DMS 273 (cell line): ENCODE results near the gene STK17B.

Experiments
- DNase-seq: peaks from one replicate; lab custom pipeline; 2025; ENCODE audit not compliant: unreplicated experiment; lab: John Stamatoyannopoulos, UW

STK17B gene

DNA sequence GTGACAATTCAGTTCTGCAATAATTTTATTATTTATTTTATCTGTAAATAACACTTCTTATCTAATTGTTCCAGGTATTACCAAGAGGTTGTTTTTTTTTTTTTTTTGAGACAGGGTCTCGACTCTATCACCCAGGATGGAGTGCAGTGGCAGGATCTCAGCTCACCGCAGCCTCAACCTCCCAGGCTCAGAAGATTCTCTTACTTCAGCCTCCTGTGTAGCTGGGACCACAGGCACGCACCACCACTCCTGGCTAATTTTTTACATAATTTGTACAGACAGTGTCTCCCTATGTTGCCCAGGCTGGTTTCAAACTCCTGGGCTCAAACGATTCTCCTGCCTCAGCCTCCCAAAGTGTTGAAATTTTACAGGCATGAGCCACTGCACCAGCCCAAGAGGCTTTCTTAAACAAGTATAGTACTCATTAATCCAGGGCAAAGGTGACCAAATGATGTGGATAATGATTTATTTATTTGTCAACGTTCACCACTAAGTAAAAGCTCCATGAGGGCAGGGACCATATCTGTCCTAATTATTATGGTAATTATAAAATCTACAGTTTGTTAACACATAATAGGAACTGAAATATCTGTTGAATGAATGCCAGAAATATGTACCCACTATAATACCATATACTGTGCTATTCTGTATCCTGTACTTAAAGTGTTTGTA lies 12.0 kb downstream of the STK17B start:
- no peak for DNase-seq

GRCh38 chr2:196155575-196155974 lies 15.8 kb downstream of the STK17B start:
- DNase-seq = no peak

GRCh38 chr2:196153480-196153879 lies 17.9 kb downstream of the STK17B start:
- DNase-seq = no peak

DNA sequence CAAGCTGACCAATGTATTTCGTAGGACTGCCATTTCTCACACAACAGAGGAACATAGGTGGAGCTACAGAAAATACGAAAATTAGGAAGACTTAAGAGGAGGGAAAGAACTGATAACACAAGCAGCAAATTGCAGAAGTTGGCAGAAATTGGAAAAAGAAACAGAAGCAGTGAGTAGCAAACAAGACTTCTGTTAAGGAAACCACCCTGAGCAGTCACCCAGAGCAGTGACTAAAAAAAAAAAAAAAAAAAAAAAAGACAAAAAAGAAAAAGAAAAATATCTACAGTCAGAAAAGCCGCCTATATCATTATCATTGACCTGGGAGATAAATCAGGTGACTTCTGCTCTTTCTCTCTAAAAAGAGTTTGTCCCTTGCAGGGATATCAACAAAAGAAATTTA lies 21.4 kb downstream of the STK17B start:
- no peak for DNase-seq

- DNase-seq = no peak
Observed at GRCh38 chr2:196148736-196149135, 22.6 kb downstream of the STK17B start.

DNA sequence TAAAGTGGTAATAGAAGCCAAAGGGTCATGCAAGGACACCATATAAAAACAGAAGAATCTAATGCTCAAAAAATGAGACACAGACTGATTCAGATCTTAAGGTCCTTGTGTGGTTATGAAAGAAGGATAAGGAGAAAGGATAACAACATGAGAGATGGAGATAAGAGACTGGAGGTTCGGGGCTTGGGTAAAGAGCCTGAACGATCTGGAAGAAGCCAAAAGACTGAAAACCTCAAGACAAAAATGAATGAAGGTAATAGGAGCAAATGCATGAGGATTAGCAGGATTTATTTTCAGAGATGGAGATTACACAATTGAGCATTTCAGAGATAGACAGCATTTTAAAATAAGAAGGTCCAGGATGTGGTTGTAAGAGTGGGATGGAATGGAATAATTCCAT lies 26.1 kb downstream of the STK17B start:
- no peak for DNase-seq

DNA sequence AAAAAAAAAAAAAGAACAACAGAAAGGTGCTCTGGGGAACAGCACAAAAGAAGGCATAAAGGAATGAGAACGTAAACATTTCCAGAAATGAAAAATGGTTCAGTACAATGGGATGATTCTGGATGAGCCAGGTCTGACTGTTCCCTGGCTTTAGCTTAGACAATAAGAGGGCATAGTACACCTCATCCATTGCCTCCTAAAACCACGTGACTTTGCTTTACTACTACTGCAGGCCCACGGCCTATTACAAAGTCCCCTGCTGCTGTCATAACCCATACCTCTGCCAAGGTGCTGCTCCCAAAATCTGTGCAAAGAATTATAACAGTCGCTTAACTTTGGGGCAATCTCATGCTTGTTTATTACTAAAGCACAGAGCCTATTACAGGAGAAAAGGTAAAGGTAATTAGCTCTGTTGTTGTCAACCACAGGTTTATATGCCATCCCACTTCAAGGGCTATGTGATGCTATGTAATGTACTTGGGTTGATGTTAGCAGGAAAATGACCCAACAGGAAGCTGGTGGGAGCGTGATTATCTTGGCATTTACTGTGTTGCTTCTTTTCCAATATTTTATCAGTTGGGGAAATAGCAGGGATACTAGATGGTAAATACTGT lies 26.8 kb downstream of the STK17B start:
- DNase-seq = no peak

GRCh38 chr2:196143730-196144131 lies 27.6 kb downstream of the STK17B start:
- DNase-seq = no peak

DNA sequence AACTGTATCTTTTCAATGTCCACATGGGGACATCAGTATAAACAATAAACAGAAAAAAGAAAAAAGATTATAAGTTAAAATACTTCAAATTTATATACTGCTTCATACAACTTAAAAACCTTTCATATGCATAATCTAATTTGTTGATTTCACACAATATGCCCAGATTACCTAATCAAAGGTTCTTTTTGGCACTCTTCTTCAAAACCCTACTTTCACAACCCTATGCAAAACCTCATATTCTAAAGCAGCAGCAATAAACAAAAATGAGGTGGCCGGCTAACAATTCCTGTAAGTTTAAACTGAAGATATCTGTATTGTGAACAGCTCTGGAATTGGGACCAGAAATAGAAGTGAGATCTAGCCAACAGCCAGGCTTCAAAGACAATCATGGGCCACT lies 28.6 kb downstream of the STK17B start:
- no peak for DNase-seq

DNA sequence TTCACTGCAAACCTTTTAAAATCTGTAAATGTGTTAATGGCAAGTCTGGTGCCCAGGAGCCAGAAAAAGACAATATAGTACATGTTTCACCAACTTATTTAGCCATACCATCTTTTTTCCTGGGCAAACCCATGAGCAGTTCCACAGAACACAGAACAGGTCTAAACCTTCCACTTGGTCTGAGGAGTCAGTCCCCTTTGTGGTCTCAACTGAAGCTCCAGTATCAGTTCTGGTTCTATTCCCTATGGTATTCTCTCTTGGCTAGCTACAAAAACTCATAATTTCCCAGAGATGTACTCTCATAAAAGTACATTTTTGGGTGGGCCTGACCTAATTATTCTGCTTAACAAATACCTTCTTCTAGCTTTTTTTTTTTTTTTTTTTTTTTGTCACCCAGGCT lies 31.2 kb downstream of the STK17B start:
- no peak for DNase-seq

DNA sequence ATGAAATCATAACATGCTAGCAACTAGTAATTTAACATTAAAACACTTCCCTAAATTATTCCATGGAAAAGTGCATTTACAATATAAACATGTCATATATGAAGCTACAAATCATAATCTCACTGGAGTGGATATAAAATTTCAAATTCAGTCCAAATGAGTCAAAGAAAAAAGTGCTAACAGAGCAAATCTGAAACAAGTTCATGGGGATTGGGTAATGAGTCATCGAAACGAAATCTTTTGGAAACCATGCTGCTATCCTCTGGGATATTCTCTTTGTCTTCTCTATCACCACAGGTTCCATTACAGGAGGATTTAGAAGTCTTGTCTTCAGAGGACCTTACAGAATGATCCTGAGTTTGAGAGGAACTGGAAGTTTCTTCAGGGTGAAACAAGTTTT lies 34.1 kb downstream of the STK17B start:
- DNase-seq = no peak

GRCh38 chr2:196136151-196136550 lies 35.2 kb downstream of the STK17B start:
- DNase-seq = no peak

- peak; percentile 39 for DNase-seq
Observed at GRCh38 chr2:196131949-196132925, 39.1 kb downstream of the STK17B start.

- peak; percentile 77 for DNase-seq
Observed at GRCh38 chr2:196131384-196131937, 39.9 kb downstream of the STK17B start.

DNA sequence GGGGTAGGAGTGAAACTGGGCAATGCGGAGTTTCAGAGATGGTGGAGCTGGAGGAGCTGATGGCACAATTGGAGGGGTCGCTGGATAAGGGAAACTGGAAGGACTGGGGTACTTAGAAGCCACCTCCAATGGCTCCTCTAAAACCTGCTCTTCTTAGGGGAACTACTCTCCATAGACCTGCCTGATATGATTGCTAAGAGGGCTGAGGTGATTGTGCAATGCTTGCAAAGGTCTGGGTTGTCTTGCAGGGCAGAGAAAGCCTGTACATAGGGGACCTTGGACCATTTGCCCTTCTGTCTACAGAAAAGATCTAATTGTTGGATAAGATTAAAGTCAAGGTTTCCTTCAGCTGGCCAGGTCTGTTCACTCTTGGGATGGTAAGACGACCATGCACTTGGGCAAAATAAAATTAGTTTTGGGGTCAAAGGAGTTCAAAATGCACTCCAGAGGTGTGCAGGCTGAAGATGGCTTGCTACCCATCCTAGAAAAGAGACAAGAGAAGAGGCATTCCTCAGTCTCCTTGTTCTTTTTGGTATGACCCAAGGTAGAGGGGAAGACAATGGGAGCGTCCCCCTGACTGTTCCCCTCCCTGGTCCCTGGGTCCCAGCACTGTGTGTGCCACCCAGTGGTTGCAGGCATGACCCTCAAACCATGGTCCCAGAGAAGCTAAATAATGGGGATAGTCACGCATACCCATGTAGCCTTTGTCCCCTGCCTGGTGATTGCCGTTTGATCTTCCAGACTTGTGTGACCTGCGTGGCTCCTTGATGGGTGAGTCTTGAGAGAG lies 41.1 kb downstream of the STK17B start:
- peak; percentile 27 for DNase-seq

- DNase-seq = no peak
Observed at GRCh38 chr2:196128749-196129148, 42.6 kb downstream of the STK17B start.

DNA sequence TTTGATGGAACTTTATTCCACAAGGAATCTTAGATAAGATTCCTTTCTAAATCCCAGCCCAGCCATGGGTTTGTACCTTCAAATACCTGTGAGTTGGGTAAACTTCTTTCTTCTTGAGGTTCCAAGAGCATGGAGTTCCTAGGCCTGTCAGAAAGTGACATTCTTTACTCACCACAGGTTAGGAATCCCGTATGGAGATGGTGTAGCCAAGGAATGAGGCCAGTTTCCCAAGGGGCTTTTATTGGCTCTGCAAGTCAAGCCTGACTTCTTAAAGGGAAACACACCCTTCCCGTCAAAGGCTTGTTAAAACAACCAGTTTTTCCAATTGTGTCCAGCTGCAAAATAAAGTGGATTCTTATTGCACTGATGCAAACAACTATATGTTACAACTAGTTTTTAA lies 45.8 kb downstream of the STK17B start:
- DNase-seq = no peak

DNA sequence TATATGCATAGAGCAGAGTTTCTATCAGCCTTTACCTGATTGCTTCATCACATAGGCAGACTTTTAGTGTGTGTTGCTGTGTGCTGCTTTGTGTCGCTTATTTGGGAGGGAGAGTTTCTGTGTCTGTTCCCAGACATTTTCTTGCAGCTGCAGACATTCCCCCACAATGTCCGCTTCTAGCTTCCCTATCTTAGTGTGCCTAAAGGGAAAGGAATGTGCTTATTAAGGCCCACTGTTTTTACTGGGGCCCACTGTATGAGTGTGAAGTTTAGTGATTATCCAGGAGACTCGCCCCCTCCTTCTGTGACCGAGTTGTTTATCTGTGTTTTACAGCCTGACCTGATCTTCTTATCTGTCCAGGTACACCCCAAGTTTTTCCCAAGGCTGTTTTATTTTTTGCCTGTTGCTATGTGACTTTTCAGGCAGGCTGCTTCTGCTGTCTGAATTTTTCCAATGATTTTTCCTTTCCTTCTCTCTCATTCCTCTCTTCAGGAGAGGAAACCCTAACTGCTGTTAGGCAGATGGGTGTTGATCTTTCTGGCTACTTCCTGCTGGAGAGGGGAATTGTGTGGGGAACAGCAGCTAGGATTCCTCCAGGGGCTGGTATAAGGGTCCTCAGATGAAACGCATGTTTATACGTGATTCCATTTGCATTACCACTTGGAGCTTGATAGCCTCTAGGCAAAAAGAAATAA lies 47.6 kb downstream of the STK17B start:
- no peak for DNase-seq

DNA sequence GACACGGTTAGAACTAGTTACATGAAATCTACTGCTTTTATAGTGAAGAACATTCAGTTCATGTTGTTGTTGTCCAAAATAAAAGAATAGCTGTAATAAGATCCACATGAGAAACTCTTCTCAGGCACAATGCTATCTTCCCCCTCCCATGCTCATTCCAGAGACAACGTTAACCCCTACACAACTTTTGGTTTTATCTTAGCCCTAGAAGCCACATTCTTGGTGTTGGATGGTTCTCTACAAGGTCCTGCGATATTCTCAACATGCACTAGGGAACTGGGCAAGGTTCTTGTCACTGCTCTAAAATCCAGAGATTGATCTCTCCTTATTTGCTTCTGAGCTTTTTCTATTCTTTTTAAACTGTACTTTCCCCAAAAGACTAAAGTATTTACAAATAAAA lies 51.5 kb downstream of the STK17B start:
- DNase-seq = no peak

- DNase-seq = no peak
Observed at GRCh38 chr2:196117214-196117705, 54.1 kb downstream of the STK17B start.
